ENCODE data around the gene DLST. TPM values are rescaled to one million over a fixed set of nuclear protein-coding genes. Genes with fewer than 3 reads are reported as not detected.
A peak's percentile ranks its signal among the peaks of the same experiment; 100 is the strongest.

DLST gene
- total RNA-seq, 4 donors from 2014 or later, result 71.3 to 157 (median 105) TPM

- Histone ChIP-seq H3K27ac (no peak within 1 kb of the TSS), H3K4me3 (no peak within 1 kb of the TSS), H3K36me3 (no peaks in the 10 kb centered on the region), H3K27me3 (no peaks in the 10 kb centered on the region), H3K4me1 (peaks cover 4 to 5% of the 10 kb centered on the region in 2 donors), H3K9me3 (no peaks in the 10 kb centered on the region)
- intact Hi-C loops (cut with DNase I; ENCODE audit: low total_unique reads) (no loop called here), in situ Hi-C loops (cut with MboI; ENCODE audit: low sequenced_read_pairs in 4 of 4) (no loop called here)
- TF ChIP-seq CTCF (IDR thresholded peaks at IDR 0.05 in 4 of 5, conservative IDR thresholded peaks at IDR 0.05 in 1 of 5), result no peak
- no peak for TF ChIP-seq POLR2A (IDR thresholded peaks at IDR 0.05)
- DNase-seq (no peak), ATAC-seq (no peak)
These were observed 5.5 kb upstream of the DLST start, which contains the start of gene PROX2 for GRCh38 chr14:74875941-74876913. TSS of gene PROX2 (minus strand) at chr14:74876145. CDS start at chr14:74863834, 12,311 bp downstream.

- H3K36me3 ChIP-seq, result peaks cover 0 to 7% of the 10 kb centered on the region in 2 donors
- peaks cover 22 to 26% of the 10 kb centered on the region in 2 donors for H3K4me1 ChIP-seq
- H3K27me3 ChIP-seq, result no peaks in the 10 kb centered on the region
- intact Hi-C loops (cut with DNase I; ENCODE audit: low total_unique reads) (loop anchor here (10.0 kb wide), 1 partner anchor 1105 kb away; the partner anchor contains the start of genes IFT43 and TGFB3), in situ Hi-C loops (cut with MboI; ENCODE audit: low sequenced_read_pairs in 4 of 4) (no loop called here)
- H3K27ac ChIP-seq, result no peak overlapping the region
- TF ChIP-seq CTCF (IDR thresholded peaks at IDR 0.05 in 4 of 5, conservative IDR thresholded peaks at IDR 0.05 in 1 of 5) (no peak), POLR2A (IDR thresholded peaks at IDR 0.05) (no peak)
- no peak for ATAC-seq
- DNase-seq, result no peak
- H3K4me3 ChIP-seq, result no peak overlapping the region
- H3K9me3 ChIP-seq, result no peaks in the 10 kb centered on the region
These were observed 2.1 kb upstream of the DLST start for GRCh38 chr14:74879427-74880182.

- H3K27me3 ChIP-seq, result no peaks in the 10 kb centered on the region
- in situ Hi-C loops (cut with MboI; ENCODE audit: low sequenced_read_pairs in 4 of 4), result no loop called here
- intact Hi-C loops (cut with DNase I; ENCODE audit: low total_unique reads), result loop anchor here (2.0 to 10.0 kb wide), 2 partner anchors 22 to 1102 kb away; partner anchors contain the start of genes IFT43 and TGFB3
- DNase-seq (peak in 1 of 2 donors; percentile 33), ATAC-seq (peak; percentile 41 to 55)
- H3K9me3 ChIP-seq, result no peaks in the 10 kb centered on the region
- peak overlapping the region; percentile 94 to 99 (median 95) for H3K27ac ChIP-seq
- H3K4me3 ChIP-seq, result peak overlapping the region; percentile 79 to 94 (median 82)
- peaks cover 0 to 7% of the 10 kb centered on the region in 2 donors for H3K36me3 ChIP-seq
- H3K4me1 ChIP-seq, result peaks cover 47 to 51% of the 10 kb centered on the region in 2 donors
- TF ChIP-seq POLR2A (IDR thresholded peaks at IDR 0.05), result peak in 1 of 2 donors; percentile 44
- TF ChIP-seq CTCF (IDR thresholded peaks at IDR 0.05 in 4 of 5, conservative IDR thresholded peaks at IDR 0.05 in 1 of 5), result no peak
These were observed 596 bp downstream of the DLST start for GRCh38 chr14:74882103-74882920.

GRCh38 chr14:74886001-74886400, 4.3 kb downstream of the DLST start:
- TF ChIP-seq POLR2A (IDR thresholded peaks at IDR 0.05), result peak in 1 of 2 donors; percentile 17
- TF ChIP-seq CTCF (IDR thresholded peaks at IDR 0.05 in 4 of 5, conservative IDR thresholded peaks at IDR 0.05 in 1 of 5), result no peak
- DNase-seq, result peak in 1 of 2 donors; percentile 33
- Histone ChIP-seq H3K9me3 (no peaks in the 10 kb centered on the region), H3K36me3 (peaks cover 3 to 26% of the 10 kb centered on the region in 2 donors), H3K27me3 (no peaks in the 10 kb centered on the region), H3K27ac (peak overlapping the region; percentile 94 to 99 (median 95)), H3K4me3 (no peak overlapping the region), H3K4me1 (peaks cover 49 to 66% of the 10 kb centered on the region in 2 donors)
- in situ Hi-C loops (cut with MboI; ENCODE audit: low sequenced_read_pairs in 4 of 4), result no loop called here
- intact Hi-C loops (cut with DNase I; ENCODE audit: low total_unique reads), result loop anchor here (10.0 kb wide), 1 partner anchor 1099 kb away; the partner anchor contains the start of genes IFT43 and TGFB3
- peak; percentile 25 to 46 for ATAC-seq

Data from gastrocnemius medialis (tissue), 4 donors.